ENCODE results near the gene PRPF8. TPM values are rescaled to one million over a fixed set of nuclear protein-coding genes. Genes with fewer than 3 reads are reported as not detected.

Gene PRPF8
- total RNA-seq, 1 donor from 2014 or later, result 114 TPM

GRCh38 chr17:1643999-1644492, 40.6 kb downstream of the PRPF8 start:
- DNase-seq (ENCODE audit: low spot score in 2 of 2), result no peak
- Histone ChIP-seq H3K4me1 (peaks cover 2 to 17% of the 10 kb centered on the region in 2 donors), H3K27ac (peak overlapping the region; percentile 15 to 56), H3K27me3 (no peaks in the 10 kb centered on the region), H3K9me3 (no peaks in the 10 kb centered on the region), H3K36me3 (no peaks in the 10 kb centered on the region), H3K4me3 (peak overlapping the region; percentile 44 to 73)
- intact Hi-C loops (cut with DNase I), result no loop called here
- TF ChIP-seq, protein P1, sequence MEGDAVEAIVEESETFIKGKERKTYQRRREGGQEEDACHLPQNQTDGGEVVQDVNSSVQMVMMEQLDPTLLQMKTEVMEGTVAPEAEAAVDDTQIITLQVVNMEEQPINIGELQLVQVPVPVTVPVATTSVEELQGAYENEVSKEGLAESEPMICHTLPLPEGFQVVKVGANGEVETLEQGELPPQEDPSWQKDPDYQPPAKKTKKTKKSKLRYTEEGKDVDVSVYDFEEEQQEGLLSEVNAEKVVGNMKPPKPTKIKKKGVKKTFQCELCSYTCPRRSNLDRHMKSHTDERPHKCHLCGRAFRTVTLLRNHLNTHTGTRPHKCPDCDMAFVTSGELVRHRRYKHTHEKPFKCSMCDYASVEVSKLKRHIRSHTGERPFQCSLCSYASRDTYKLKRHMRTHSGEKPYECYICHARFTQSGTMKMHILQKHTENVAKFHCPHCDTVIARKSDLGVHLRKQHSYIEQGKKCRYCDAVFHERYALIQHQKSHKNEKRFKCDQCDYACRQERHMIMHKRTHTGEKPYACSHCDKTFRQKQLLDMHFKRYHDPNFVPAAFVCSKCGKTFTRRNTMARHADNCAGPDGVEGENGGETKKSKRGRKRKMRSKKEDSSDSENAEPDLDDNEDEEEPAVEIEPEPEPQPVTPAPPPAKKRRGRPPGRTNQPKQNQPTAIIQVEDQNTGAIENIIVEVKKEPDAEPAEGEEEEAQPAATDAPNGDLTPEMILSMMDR (IDR thresholded peaks at IDR 0.05), result no peak

DNA sequence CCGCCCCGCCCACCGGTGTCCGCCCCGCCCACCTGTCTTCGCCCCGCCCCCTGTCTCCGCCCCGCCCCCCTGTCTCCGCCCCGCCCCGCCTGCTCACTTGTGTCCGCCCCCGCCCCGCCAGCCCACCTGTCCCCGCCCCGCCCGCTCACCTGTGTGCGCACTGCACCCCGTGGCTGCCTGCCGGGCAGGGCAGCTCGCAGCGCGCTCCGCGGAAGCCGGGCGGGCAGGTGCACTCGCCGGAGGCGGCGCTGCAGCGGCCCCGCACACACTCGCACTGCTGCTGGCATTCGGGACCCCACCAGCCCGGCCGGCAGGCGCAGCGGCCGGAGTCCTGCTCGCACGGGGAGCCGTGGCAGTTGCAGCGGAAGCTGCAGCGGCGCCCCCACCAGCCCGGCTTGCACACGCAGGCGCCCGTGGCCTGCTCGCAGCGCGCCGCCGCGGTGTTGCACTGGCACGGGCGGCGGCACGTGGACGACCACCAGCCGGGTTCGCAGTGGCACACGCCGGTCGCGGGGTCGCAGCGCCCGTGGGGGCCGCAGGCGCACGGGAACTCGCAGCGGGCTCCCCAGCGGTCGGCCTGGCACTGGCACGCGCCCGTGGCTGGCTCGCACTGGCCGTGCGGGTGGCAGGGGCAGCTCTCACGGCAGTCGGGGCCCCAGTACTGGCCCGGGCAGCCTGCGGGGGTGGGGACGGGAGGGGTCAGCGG, 41.2 kb downstream of the PRPF8 start:
- Histone ChIP-seq H3K27me3 (no peaks in the 10 kb centered on the region), H3K36me3 (no peaks in the 10 kb centered on the region), H3K9me3 (no peaks in the 10 kb centered on the region), H3K4me1 (peaks cover 2 to 14% of the 10 kb centered on the region in 2 donors), H3K27ac (peak overlapping the region in 1 of 2 donors; percentile 15), H3K4me3 (peak overlapping the region; percentile 44 to 73)
- intact Hi-C loops (cut with DNase I), result no loop called here
- TF ChIP-seq, protein P1 (IDR thresholded peaks at IDR 0.05), result no peak
- no peak for DNase-seq (ENCODE audit: low spot score in 2 of 2)

- no peak overlapping the region for H3K27ac ChIP-seq
- no peaks in the 10 kb centered on the region for H3K9me3 ChIP-seq
- intact Hi-C loops (cut with DNase I), result no loop called here
- TF ChIP-seq, protein P1 (IDR thresholded peaks at IDR 0.05), result no peak
- no peaks in the 10 kb centered on the region for H3K27me3 ChIP-seq
- DNase-seq (ENCODE audit: low spot score in 2 of 2), result no peak
- H3K36me3 ChIP-seq, result no peaks in the 10 kb centered on the region
- no peak overlapping the region for H3K4me3 ChIP-seq
- peaks cover 2 to 6% of the 10 kb centered on the region in 2 donors for H3K4me1 ChIP-seq
Measured at GRCh38 chr17:1641065-1641403, 43.6 kb downstream of the PRPF8 start.

DNA sequence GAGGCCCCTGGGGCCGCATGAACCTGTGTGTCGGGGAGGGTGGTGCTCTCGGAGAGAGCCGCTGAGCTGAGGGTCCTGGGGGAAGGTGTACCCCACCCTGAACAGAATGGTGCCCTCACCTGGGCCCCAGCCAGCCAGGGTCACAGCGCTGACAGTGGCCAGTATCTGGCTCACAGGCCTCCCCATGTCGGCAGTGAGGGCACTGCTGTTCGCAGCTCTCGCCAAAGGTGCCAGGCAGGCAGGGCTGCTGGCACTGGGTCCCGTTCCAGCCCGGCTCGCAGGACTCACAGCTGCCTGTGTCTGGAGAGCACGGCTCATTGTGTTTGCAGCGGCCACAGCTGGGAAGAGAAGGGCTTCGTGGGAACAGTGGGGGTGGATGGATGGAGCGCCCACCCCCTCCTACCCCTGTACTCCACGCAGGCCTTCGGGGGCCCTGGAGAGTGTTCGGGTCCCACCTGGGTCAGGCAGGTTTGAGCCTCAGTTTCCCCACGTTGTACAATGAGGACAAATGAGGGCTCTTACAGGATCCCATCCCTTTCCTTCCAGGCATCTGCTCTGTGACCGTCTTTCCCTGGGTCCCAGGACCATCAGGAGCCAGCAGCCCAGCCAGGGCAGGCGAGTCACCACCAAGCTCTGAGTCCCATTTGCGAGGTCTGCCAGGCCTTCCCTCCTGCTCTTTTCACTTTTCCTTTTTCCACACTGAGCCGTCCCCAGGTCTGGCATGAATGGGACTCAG, 44.2 kb downstream of the PRPF8 start:
- no peak overlapping the region for H3K4me3 ChIP-seq
- TF ChIP-seq, protein P1 (IDR thresholded peaks at IDR 0.05), result no peak
- no peak for DNase-seq (ENCODE audit: low spot score in 2 of 2)
- H3K9me3 ChIP-seq, result no peaks in the 10 kb centered on the region
- peaks cover 2 to 6% of the 10 kb centered on the region in 2 donors for H3K4me1 ChIP-seq
- H3K27me3 ChIP-seq, result no peaks in the 10 kb centered on the region
- H3K36me3 ChIP-seq, result no peaks in the 10 kb centered on the region
- no peak overlapping the region for H3K27ac ChIP-seq
- intact Hi-C loops (cut with DNase I), result no loop called here

DNA sequence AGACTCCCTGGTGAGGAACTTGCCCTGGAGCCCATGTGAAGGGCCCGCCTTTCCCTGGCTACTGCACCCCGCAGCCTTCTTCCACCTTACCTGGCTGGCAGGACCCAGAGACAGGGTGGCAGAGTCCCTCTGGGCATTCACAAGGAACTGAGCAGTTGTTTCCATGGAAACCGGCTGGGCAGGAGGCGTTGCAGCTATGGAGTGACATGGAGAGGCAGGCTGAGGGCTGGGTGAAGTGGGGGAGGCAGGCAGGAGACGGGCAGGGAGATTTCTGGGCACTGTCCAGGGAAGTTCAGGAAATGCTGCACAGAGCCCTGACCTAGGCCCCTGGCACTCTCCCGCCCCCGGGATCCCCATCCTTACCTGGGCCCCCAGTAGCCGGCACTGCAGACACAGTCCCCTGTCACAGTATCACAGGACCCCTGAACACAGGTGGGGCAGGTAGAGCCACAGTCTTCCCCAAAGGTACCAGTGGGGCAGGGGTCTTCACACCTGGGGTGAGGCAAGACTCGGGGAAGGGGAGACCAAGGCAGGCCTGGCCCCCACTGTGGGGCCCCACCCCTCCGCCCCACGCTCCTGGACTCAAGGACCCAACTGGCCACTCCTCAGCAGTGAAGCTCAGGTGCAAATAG, 45.0 kb downstream of the PRPF8 start:
- intact Hi-C loops (cut with DNase I), result no loop called here
- TF ChIP-seq, protein P1 (IDR thresholded peaks at IDR 0.05), result no peak
- H3K36me3 ChIP-seq, result no peaks in the 10 kb centered on the region

More for the DNA sequence above, 45.0 kb downstream of the PRPF8 start:
- Histone ChIP-seq H3K27me3 (no peaks in the 10 kb centered on the region), H3K4me3 (no peak overlapping the region), H3K4me1 (peaks cover 2 to 6% of the 10 kb centered on the region in 2 donors), H3K9me3 (no peaks in the 10 kb centered on the region), H3K27ac (no peak overlapping the region)
- DNase-seq (ENCODE audit: low spot score in 2 of 2), result no peak
